ENCODE results near the gene RARS2.

DNA sequence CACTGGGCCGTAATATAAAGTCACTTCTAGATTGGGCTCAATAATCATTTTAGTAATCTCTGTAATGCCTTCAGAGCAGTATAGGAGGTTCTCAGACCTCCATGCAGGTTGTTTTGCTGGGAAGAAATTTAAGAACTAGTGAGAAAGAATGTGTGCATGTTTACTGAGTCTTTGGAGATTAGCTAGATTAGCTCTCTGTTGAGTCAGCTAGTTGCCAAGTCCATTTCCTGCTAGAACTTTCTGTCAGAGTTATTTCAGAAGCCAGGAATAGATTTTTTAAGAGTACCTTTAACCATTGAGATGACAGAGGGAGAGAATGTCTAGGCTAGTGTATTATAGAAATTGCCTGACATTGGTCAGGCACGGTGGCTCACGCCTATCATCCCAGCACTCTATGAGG lies 33.5 kb upstream of the RARS2 start:
- TF ChIP-seq, protein P1, sequence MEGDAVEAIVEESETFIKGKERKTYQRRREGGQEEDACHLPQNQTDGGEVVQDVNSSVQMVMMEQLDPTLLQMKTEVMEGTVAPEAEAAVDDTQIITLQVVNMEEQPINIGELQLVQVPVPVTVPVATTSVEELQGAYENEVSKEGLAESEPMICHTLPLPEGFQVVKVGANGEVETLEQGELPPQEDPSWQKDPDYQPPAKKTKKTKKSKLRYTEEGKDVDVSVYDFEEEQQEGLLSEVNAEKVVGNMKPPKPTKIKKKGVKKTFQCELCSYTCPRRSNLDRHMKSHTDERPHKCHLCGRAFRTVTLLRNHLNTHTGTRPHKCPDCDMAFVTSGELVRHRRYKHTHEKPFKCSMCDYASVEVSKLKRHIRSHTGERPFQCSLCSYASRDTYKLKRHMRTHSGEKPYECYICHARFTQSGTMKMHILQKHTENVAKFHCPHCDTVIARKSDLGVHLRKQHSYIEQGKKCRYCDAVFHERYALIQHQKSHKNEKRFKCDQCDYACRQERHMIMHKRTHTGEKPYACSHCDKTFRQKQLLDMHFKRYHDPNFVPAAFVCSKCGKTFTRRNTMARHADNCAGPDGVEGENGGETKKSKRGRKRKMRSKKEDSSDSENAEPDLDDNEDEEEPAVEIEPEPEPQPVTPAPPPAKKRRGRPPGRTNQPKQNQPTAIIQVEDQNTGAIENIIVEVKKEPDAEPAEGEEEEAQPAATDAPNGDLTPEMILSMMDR (IDR thresholded peaks at IDR 0.05), result no peak
- no peak for TF ChIP-seq POLR2A (IDR thresholded peaks at IDR 0.05)
